Measurements from ENCODE around the gene CDO1. TPM values are rescaled to one million over a fixed set of nuclear protein-coding genes. Genes with fewer than 3 reads are reported as not detected.

The CDO1 gene
- total RNA-seq, 2 donors from 2014 or later = 7.6 to 11.7 TPM

- peaks cover 27% of the 10 kb centered on the region for H3K4me1 Mint-ChIP-seq
- TF ChIP-seq CTCF (conservative IDR thresholded peaks at IDR 0.05) = no peak
- no peak overlapping the region for H3K27ac ChIP-seq (ENCODE audit: low read depth, low read length)
- H3K27me3 Mint-ChIP-seq (ENCODE audit: insufficient read depth) = peaks cover 7% of the 10 kb centered on the region
- 43 to 44% methylated on average over 3 of the region's 3 CpGs for WGBS, 2 experiments (ENCODE audit: insufficient coverage in 1 of 2, insufficient read length in 1 of 2)
- H3K4me1 ChIP-seq (ENCODE audit: control insufficient read depth, insufficient read depth, low read length) = no peaks in the 10 kb centered on the region
- DNase-seq = no peak
- H3K4me3 Mint-ChIP-seq = peak overlapping the region; percentile 97
- no peaks in the 10 kb centered on the region for H3K9me3 ChIP-seq (ENCODE audit: control insufficient read depth, low read length)
- no peaks in the 10 kb centered on the region for H3K27me3 ChIP-seq (ENCODE audit: control insufficient read depth, insufficient read depth, low read length, poor library complexity, severe bottlenecking)
- H3K4me3 ChIP-seq (ENCODE audit: low read length) = peak overlapping the region; percentile 90
- peak overlapping the region; percentile 17 for H3K9ac ChIP-seq (ENCODE audit: extremely low read depth, low read length, poor library complexity, severe bottlenecking)
- peaks cover 8% of the 10 kb centered on the region for H3K36me3 ChIP-seq (ENCODE audit: control insufficient read depth, insufficient read depth, low read length)
- no peaks in the 10 kb centered on the region for H3K9me3 Mint-ChIP-seq
- peaks cover under 1% of the 10 kb centered on the region for H3K36me3 Mint-ChIP-seq (ENCODE audit: low read depth)
- H3K27ac Mint-ChIP-seq = no peak overlapping the region
Measured at GRCh38 chr5:115842952-115843351, 26.5 kb upstream of the CDO1 start.

- Mint-ChIP-seq H3K36me3 (ENCODE audit: low read depth) (peaks cover 5% of the 10 kb centered on the region), H3K27me3 (ENCODE audit: insufficient read depth) (peaks cover 7% of the 10 kb centered on the region), H3K27ac (peak overlapping the region; percentile 66), H3K4me1 (peaks cover 27% of the 10 kb centered on the region), H3K4me3 (peak overlapping the region; percentile 97), H3K9me3 (no peaks in the 10 kb centered on the region)
- no peak for DNase-seq
- Histone ChIP-seq H3K27ac (ENCODE audit: low read depth, low read length) (peak overlapping the region; percentile 83), H3K36me3 (ENCODE audit: control insufficient read depth, insufficient read depth, low read length) (peaks cover 14% of the 10 kb centered on the region), H3K4me3 (ENCODE audit: low read length) (peak overlapping the region; percentile 90), H3K9me3 (ENCODE audit: control insufficient read depth, low read length) (no peaks in the 10 kb centered on the region), H3K9ac (ENCODE audit: extremely low read depth, low read length, poor library complexity, severe bottlenecking) (peak overlapping the region; percentile 89), H3K27me3 (ENCODE audit: control insufficient read depth, insufficient read depth, low read length, poor library complexity, severe bottlenecking) (no peaks in the 10 kb centered on the region), H3K4me1 (ENCODE audit: control insufficient read depth, insufficient read depth, low read length) (no peaks in the 10 kb centered on the region)
- 1 to 2% methylated on average over 27 to 68 of the region's 68 CpGs for whole genome bisulfite sequencing, 2 experiments (ENCODE audit: insufficient coverage in 1 of 2, insufficient read length in 1 of 2)
- TF ChIP-seq CTCF (conservative IDR thresholded peaks at IDR 0.05) = no peak
Measured at GRCh38 chr5:115842089-115842935, 25.9 kb upstream of the CDO1 start.

GRCh38 chr5:115841382-115842088 lies 25.1 kb upstream of the CDO1 start, which contains the start of the genes AP3S1 and ATG12:
Gene AP3S1, plus strand, starts transcription at chr5:115841935. Its CDS starts 103 bp downstream, at chr5:115842038.
Gene ATG12, minus strand, starts transcription at chr5:115841565. Its CDS starts 13 bp downstream, at chr5:115841552.
- peaks cover 7% of the 10 kb centered on the region for H3K27me3 Mint-ChIP-seq (ENCODE audit: insufficient read depth)
- peak; percentile 95 for DNase-seq
- Histone ChIP-seq H3K27me3 (ENCODE audit: control insufficient read depth, insufficient read depth, low read length, poor library complexity, severe bottlenecking) (no peaks in the 10 kb centered on the region), H3K4me1 (ENCODE audit: control insufficient read depth, insufficient read depth, low read length) (no peaks in the 10 kb centered on the region), H3K9ac (ENCODE audit: extremely low read depth, low read length, poor library complexity, severe bottlenecking) (peak within 1 kb of the TSS; percentile 89), H3K4me3 (ENCODE audit: low read length) (peak within 1 kb of the TSS; percentile 90), H3K36me3 (ENCODE audit: control insufficient read depth, insufficient read depth, low read length) (peaks cover 21% of the 10 kb centered on the region), H3K27ac (ENCODE audit: low read depth, low read length) (peak within 1 kb of the TSS; percentile 83), H3K9me3 (ENCODE audit: control insufficient read depth, low read length) (no peaks in the 10 kb centered on the region)
- H3K4me3 Mint-ChIP-seq = peak within 1 kb of the TSS; percentile 97
- H3K4me1 Mint-ChIP-seq = peaks cover 27% of the 10 kb centered on the region
- H3K9me3 Mint-ChIP-seq = no peaks in the 10 kb centered on the region
- 8 to 18% methylated on average over 50 to 65 of the region's 65 CpGs for WGBS, 2 experiments (ENCODE audit: insufficient coverage in 1 of 2, insufficient read length in 1 of 2)
- TF ChIP-seq CTCF (conservative IDR thresholded peaks at IDR 0.05) = no peak
- peaks cover 10% of the 10 kb centered on the region for H3K36me3 Mint-ChIP-seq (ENCODE audit: low read depth)
- peak within 1 kb of the TSS; percentile 99 for H3K27ac Mint-ChIP-seq
